ENCODE results near the gene CYP2C9. TPM values are rescaled to one million over a fixed set of nuclear protein-coding genes. Genes with fewer than 3 reads are reported as not detected.
"Not testable (repeated sequence)": the region's sequence is repeated elsewhere in the genome, so short reads cannot be mapped to it uniquely, and the experiment has no call there.

The CYP2C9 gene
- total RNA-seq, result not detected in 2 replicates
- long read RNA-seq, result 0 reads

- peaks cover 4% of the 10 kb centered on the region for H3K27me3 Mint-ChIP-seq (ENCODE audit: low read depth)
- H3K4me3 Mint-ChIP-seq, result no peak within 1 kb of the TSS
- no peak for DNase-seq (ENCODE audit: low read depth, low spot score)
- no peak within 1 kb of the TSS for H3K27ac Mint-ChIP-seq (ENCODE audit: unreplicated experiment)
- H3K4me1 Mint-ChIP-seq, result no peaks in the 10 kb centered on the region
- peaks cover 2% of the 10 kb centered on the region for H3K9me3 Mint-ChIP-seq
- TF ChIP-seq, protein P1, sequence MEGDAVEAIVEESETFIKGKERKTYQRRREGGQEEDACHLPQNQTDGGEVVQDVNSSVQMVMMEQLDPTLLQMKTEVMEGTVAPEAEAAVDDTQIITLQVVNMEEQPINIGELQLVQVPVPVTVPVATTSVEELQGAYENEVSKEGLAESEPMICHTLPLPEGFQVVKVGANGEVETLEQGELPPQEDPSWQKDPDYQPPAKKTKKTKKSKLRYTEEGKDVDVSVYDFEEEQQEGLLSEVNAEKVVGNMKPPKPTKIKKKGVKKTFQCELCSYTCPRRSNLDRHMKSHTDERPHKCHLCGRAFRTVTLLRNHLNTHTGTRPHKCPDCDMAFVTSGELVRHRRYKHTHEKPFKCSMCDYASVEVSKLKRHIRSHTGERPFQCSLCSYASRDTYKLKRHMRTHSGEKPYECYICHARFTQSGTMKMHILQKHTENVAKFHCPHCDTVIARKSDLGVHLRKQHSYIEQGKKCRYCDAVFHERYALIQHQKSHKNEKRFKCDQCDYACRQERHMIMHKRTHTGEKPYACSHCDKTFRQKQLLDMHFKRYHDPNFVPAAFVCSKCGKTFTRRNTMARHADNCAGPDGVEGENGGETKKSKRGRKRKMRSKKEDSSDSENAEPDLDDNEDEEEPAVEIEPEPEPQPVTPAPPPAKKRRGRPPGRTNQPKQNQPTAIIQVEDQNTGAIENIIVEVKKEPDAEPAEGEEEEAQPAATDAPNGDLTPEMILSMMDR (conservative IDR thresholded peaks at IDR 0.05), result no peak
- no peaks in the 10 kb centered on the region for H3K36me3 Mint-ChIP-seq (ENCODE audit: low read depth)
Observed at GRCh38 chr10:94938383-94938782, at the start of gene CYP2C9. Gene CYP2C9 (plus strand): TSS chr10:94938658. CDS start chr10:94938683, 25 bp downstream.

DNA sequence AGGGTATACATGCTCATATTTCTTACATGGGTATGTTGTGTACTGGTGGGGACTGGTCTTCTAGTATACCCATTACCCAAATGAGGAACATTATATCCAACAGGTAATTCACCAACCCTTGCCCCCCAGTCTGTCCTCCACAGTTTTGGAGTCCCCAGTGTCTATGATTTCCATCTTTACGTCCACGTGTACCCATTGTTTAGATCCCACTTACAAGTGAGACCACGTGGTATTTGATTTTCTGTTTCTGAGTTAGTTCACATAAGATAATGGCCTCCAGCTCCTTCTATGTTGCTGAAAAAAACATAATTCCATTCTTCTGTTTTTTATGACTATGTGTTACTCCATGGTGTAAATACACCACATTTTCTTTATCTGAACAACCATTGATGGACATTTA lies 49.3 kb upstream of the CYP2C9 start:
- DNase-seq (ENCODE audit: low read depth, low spot score), result no peak
- Mint-ChIP-seq H3K4me3 (no peak overlapping the region), H3K27me3 (ENCODE audit: low read depth) (peaks cover 26% of the 10 kb centered on the region), H3K4me1 (no peaks in the 10 kb centered on the region), H3K27ac (ENCODE audit: unreplicated experiment) (no peak overlapping the region), H3K36me3 (ENCODE audit: low read depth) (no peaks in the 10 kb centered on the region), H3K9me3 (peaks cover 2% of the 10 kb centered on the region)
- TF ChIP-seq, protein P1 (conservative IDR thresholded peaks at IDR 0.05), result no peak

GRCh38 chr10:94890264-94891022 lies 48.0 kb upstream of the CYP2C9 start:
- H3K36me3 Mint-ChIP-seq (ENCODE audit: low read depth), result no peaks in the 10 kb centered on the region
- peaks cover 4% of the 10 kb centered on the region for H3K9me3 Mint-ChIP-seq
- TF ChIP-seq, protein P1 (conservative IDR thresholded peaks at IDR 0.05), result no peak
- H3K27ac Mint-ChIP-seq (ENCODE audit: unreplicated experiment), result no peak overlapping the region
- peaks cover 36% of the 10 kb centered on the region for H3K27me3 Mint-ChIP-seq (ENCODE audit: low read depth)
- no peak for DNase-seq (ENCODE audit: low read depth, low spot score)
- H3K4me3 Mint-ChIP-seq, result no peak overlapping the region
- H3K4me1 Mint-ChIP-seq, result no peaks in the 10 kb centered on the region

DNA sequence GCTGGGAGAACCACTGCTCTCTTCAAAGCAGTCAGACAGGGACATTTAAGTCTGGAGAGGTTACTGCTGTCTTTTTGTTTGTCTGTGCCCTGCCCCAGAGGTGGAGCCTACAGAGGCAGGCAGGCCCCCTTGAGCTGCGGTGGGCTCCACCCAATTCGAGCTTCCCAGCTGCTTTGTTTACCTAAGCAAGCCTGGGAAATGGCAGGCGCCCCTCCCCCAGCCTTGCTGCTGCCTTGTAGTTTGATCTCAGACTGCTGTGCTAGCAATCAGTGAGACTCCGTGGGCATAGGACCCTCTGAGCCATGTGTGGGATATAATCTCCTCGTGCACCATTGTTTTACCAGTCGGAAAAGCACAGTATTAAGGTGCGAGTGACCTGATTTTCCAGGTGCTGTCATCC lies 40.0 kb upstream of the CYP2C9 start:
- not testable (repeated sequence) for H3K36me3 Mint-ChIP-seq (ENCODE audit: low read depth); DNase-seq (ENCODE audit: low read depth, low spot score); H3K4me1 Mint-ChIP-seq; H3K4me3 Mint-ChIP-seq; H3K27ac Mint-ChIP-seq (ENCODE audit: unreplicated experiment)
- Mint-ChIP-seq H3K9me3 (peaks cover 16% of the 10 kb centered on the region), H3K27me3 (ENCODE audit: low read depth) (peaks cover 21% of the 10 kb centered on the region)

DNA sequence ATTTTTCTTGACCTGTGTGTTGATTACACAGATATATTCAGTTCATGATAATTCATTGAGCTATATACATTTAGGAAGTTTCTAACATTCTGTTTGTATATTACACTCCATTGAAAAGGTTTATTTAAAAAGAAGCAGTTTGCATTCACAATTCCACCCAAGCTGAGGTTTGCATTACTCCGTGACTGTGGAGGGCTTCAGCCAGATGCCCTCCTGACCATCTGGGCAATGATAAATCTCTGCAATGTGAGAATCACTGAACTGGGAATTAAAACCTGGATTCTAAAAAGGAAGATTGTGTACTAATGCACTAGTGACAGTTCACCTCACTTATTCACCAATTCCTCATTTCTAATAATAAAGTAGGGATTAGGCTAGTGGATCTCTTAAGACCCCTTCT lies 36.4 kb upstream of the CYP2C9 start:
- Mint-ChIP-seq H3K36me3 (ENCODE audit: low read depth) (no peaks in the 10 kb centered on the region), H3K27ac (ENCODE audit: unreplicated experiment) (no peak overlapping the region), H3K4me3 (no peak overlapping the region), H3K4me1 (no peaks in the 10 kb centered on the region), H3K27me3 (ENCODE audit: low read depth) (peaks cover 11% of the 10 kb centered on the region), H3K9me3 (peaks cover 12% of the 10 kb centered on the region)
- TF ChIP-seq, protein P1 (conservative IDR thresholded peaks at IDR 0.05), result no peak
- DNase-seq (ENCODE audit: low read depth, low spot score), result no peak

DNA sequence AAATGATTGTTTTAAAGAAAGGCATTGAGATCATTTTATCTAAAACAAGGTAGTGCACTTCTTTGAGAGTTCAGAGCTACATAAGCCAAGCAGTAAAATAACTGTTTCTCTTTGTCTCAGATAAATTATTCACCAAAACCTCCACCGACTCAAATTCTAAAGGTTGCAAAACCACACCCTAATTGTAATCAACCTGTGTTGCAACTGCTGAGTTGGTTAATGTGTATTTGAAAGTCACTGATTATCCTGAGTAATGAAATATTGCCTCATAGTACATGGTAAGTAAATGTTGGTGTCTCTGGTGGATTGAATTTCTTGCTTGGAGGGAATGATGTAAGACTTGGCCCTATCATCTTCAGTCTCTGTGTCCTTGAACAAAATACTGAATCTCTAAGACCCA lies 35.9 kb upstream of the CYP2C9 start:
- TF ChIP-seq, protein P1 (conservative IDR thresholded peaks at IDR 0.05), result no peak
- DNase-seq (ENCODE audit: low read depth, low spot score), result no peak
- no peaks in the 10 kb centered on the region for H3K36me3 Mint-ChIP-seq (ENCODE audit: low read depth)
- H3K27me3 Mint-ChIP-seq (ENCODE audit: low read depth), result peaks cover 11% of the 10 kb centered on the region
- no peak overlapping the region for H3K4me3 Mint-ChIP-seq
- no peaks in the 10 kb centered on the region for H3K4me1 Mint-ChIP-seq
- H3K9me3 Mint-ChIP-seq, result peaks cover 7% of the 10 kb centered on the region
- no peak overlapping the region for H3K27ac Mint-ChIP-seq (ENCODE audit: unreplicated experiment)

- not testable (repeated sequence) for DNase-seq (ENCODE audit: low read depth, low spot score); H3K27ac Mint-ChIP-seq (ENCODE audit: unreplicated experiment); H3K4me3 Mint-ChIP-seq; H3K9me3 Mint-ChIP-seq; H3K36me3 Mint-ChIP-seq (ENCODE audit: low read depth); H3K4me1 Mint-ChIP-seq
- peaks cover 11% of the 10 kb centered on the region for H3K27me3 Mint-ChIP-seq (ENCODE audit: low read depth)
Observed at GRCh38 chr10:94904506-94905148, 33.8 kb upstream of the CYP2C9 start.

Data from neural crest cell (in vitro differentiated cells).